GM10248 (cell line): ENCODE measurements around the gene BHLHE23.

ENCODE experiments used
- CTCF ChIA-PET: fragments of 300-600 bp; sonication (Branson Sonifier 250); formaldehyde crosslinking; extraction: SDS; loops from one replicate; lab custom pipeline; 2021; ENCODE audit warnings: antibody characterized with exemption; lab: Yijun Ruan, JAX
- POLR2A ChIA-PET: fragments of 350-650 bp; sonication (Branson Sonifier 250); formaldehyde crosslinking; extraction: SDS; loops from one replicate; lab custom pipeline; 2020; ENCODE audit warnings: antibody characterized with exemption; lab: Yijun Ruan, JAX
- DNase-seq: peaks from one replicate; pipeline ENCODE4 v3.0.0; 2012; ENCODE audit errors: extremely low spot score
- CTCF ChIP-seq: IDR thresholded peaks from 2 replicates; pipeline ENCODE4 v1.5.1; 2012; ENCODE audit warnings: mild to moderate bottlenecking, low read depth; ENCODE audit errors: extremely low read depth, missing control alignments, control extremely low read depth

The BHLHE23 gene

DNA sequence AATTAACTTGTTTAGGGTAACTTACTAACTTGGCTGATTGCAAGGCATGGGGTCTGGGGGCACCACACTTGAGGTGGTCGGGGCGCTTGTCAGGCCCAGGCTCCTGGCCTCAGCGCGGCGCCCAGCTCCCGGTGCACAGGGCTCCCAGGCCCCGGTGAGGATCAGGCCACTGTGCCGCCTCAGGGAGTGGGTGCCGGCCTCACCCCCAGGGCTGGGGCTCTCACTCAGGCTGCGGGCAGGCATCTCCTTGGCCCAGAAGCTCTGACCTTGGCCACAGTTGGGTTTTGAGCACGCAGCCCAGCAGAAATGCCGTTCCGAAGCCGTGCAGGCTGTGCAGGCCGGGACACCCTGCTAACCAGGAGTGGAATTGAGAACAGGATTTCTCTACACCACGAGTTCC is 37.8 kb upstream of the BHLHE23 start:
- TF ChIP-seq CTCF, result no peak
- ChIA-PET CTCF (interaction anchor here (0.8 to 2.5 kb wide), 2 partner anchors 11 to 36 kb away, joined by 3 to 14 read pairs; no protein-coding TSS in a partner anchor), POLR2A (no interaction called here)
- DNase-seq, result no peak

DNA sequence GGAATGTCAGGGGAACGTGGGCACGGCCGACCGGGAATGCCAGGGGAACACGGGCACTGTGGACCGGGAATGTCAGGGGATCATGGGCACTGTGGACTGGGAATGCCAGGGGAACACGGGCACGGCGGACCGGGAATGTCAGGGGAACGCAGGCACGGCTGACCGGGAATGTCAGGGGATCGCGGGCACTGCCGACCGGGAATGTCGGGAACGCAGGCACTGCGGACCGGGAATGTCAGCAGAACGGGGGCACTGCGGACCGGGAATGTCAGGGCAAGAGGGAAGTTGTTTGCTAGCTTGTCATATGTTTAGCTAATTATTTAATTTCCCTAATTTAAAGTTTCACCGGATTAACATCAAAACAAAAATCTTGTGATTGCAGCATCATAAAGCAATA is 37.4 kb upstream of the BHLHE23 start:
- CTCF ChIA-PET, result interaction anchor here (0.8 to 2.5 kb wide), 2 partner anchors 11 to 35 kb away, joined by 3 to 14 read pairs; no protein-coding TSS in a partner anchor
- POLR2A ChIA-PET, result no interaction called here

GRCh38 chr20:63043348-63044203 is 36.8 kb upstream of the BHLHE23 start:
- no peak for DNase-seq
- CTCF ChIA-PET, result interaction anchor here (2.5 kb wide), 1 partner anchor 12 kb away, joined by 14 read pairs; no protein-coding TSS in a partner anchor
- TF ChIP-seq CTCF, result no peak
- POLR2A ChIA-PET, result no interaction called here

More for the DNA sequence above, 37.4 kb upstream of the BHLHE23 start:
- TF ChIP-seq CTCF, result no peak
- no peak for DNase-seq

- DNase-seq, result peak; percentile 66
- CTCF ChIA-PET, result interaction anchor here (1.2 kb wide), 1 partner anchor 10 kb away, joined by 4 read pairs; no protein-coding TSS in a partner anchor
- POLR2A ChIA-PET, result no interaction called here
- no peak for TF ChIP-seq CTCF
Measured at GRCh38 chr20:63042448-63043071, 35.8 kb upstream of the BHLHE23 start.

DNA sequence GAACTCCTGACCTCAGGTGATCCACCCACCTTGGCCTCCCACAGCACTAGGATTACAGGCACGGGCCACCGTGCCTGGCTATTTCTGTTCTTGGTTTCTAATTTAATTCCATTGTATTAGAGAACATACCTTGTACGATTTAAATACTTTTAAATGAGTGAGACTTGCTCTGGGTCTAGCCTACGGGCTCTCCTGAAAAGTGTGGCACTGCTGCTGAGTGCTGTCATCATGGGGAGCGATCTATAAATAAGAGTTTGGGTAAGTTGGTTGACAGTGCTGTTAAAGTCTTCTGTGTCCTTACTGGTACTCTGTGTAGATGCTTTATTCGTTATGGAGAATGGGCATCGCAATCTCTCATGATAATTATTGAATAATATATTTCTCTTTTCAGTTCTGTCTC is 35.0 kb upstream of the BHLHE23 start:
- ChIA-PET CTCF (interaction anchor here (0.9 to 1.2 kb wide), 2 partner anchors 9 to 14 kb away, joined by 4 read pairs; no protein-coding TSS in a partner anchor), POLR2A (no interaction called here)

More for the DNA sequence above, 35.0 kb upstream of the BHLHE23 start:
- TF ChIP-seq CTCF, result no peak
- no peak for DNase-seq
